ENCODE results near the gene FAM20A.

FAM20A gene

GRCh38 chr17:68576811-68577496 lies 24.2 kb downstream of the FAM20A start:
- Histone ChIP-seq H3K4me1 (ENCODE audit: control insufficient read depth, insufficient read depth, low read length) (no peaks in the 10 kb centered on the region; the same call in 1 of the 2 replicates), H3K4me3 (ENCODE audit: low read depth, low read length) (no peak overlapping the region), H3K9ac (ENCODE audit: low read depth, low read length) (no peak overlapping the region), H3K27ac (ENCODE audit: low read depth, low read length) (no peak overlapping the region), H3K27me3 (ENCODE audit: control insufficient read depth, insufficient read depth, low read length) (no peaks in the 10 kb centered on the region), H3K9me3 (ENCODE audit: control insufficient read depth, insufficient read depth, low read length) (no peaks in the 10 kb centered on the region), H3K36me3 (ENCODE audit: control insufficient read depth, insufficient read depth, low read length) (no peaks in the 10 kb centered on the region)

- Histone ChIP-seq H3K9me3 (ENCODE audit: control insufficient read depth, insufficient read depth, low read length) (no peaks in the 10 kb centered on the region), H3K27me3 (ENCODE audit: control insufficient read depth, insufficient read depth, low read length) (no peaks in the 10 kb centered on the region), H3K27ac (ENCODE audit: low read depth, low read length) (no peak overlapping the region), H3K36me3 (ENCODE audit: control insufficient read depth, insufficient read depth, low read length) (no peaks in the 10 kb centered on the region), H3K9ac (ENCODE audit: low read depth, low read length) (no peak overlapping the region), H3K4me1 (ENCODE audit: control insufficient read depth, insufficient read depth, low read length) (no peaks in the 10 kb centered on the region; the same call in 1 of the 2 replicates), H3K4me3 (ENCODE audit: low read depth, low read length) (no peak overlapping the region)
Measured at GRCh38 chr17:68576137-68576536, 25.0 kb downstream of the FAM20A start.

- H3K36me3 ChIP-seq (ENCODE audit: control insufficient read depth, insufficient read depth, low read length) = no peaks in the 10 kb centered on the region
- no peaks in the 10 kb centered on the region for H3K27me3 ChIP-seq (ENCODE audit: control insufficient read depth, insufficient read depth, low read length)
- H3K27ac ChIP-seq (ENCODE audit: low read depth, low read length) = no peak overlapping the region
- no peaks in the 10 kb centered on the region for H3K4me1 ChIP-seq (ENCODE audit: control insufficient read depth, insufficient read depth, low read length)
- H3K4me3 ChIP-seq (ENCODE audit: low read depth, low read length) = no peak overlapping the region
- H3K9me3 ChIP-seq (ENCODE audit: control insufficient read depth, insufficient read depth, low read length) = no peaks in the 10 kb centered on the region
- no peak overlapping the region for H3K9ac ChIP-seq (ENCODE audit: low read depth, low read length)
Measured at GRCh38 chr17:68573338-68573737, 27.8 kb downstream of the FAM20A start.

GRCh38 chr17:68572138-68572842 lies 28.9 kb downstream of the FAM20A start:
- Histone ChIP-seq H3K36me3 (ENCODE audit: control insufficient read depth, insufficient read depth, low read length) (no peaks in the 10 kb centered on the region), H3K4me1 (ENCODE audit: control insufficient read depth, insufficient read depth, low read length) (no peaks in the 10 kb centered on the region), H3K27ac (ENCODE audit: low read depth, low read length) (no peak overlapping the region), H3K9me3 (ENCODE audit: control insufficient read depth, insufficient read depth, low read length) (no peaks in the 10 kb centered on the region), H3K9ac (ENCODE audit: low read depth, low read length) (no peak overlapping the region), H3K27me3 (ENCODE audit: control insufficient read depth, insufficient read depth, low read length) (no peaks in the 10 kb centered on the region), H3K4me3 (ENCODE audit: low read depth, low read length) (no peak overlapping the region)

GRCh38 chr17:68570526-68570925 lies 30.6 kb downstream of the FAM20A start:
- Histone ChIP-seq H3K27me3 (ENCODE audit: control insufficient read depth, insufficient read depth, low read length) (no peaks in the 10 kb centered on the region), H3K4me3 (ENCODE audit: low read depth, low read length) (no peak overlapping the region), H3K27ac (ENCODE audit: low read depth, low read length) (no peak overlapping the region), H3K36me3 (ENCODE audit: control insufficient read depth, insufficient read depth, low read length) (no peaks in the 10 kb centered on the region), H3K9me3 (ENCODE audit: control insufficient read depth, insufficient read depth, low read length) (no peaks in the 10 kb centered on the region), H3K9ac (ENCODE audit: low read depth, low read length) (no peak overlapping the region), H3K4me1 (ENCODE audit: control insufficient read depth, insufficient read depth, low read length) (no peaks in the 10 kb centered on the region)

GRCh38 chr17:68569346-68569745 lies 31.8 kb downstream of the FAM20A start:
- no peaks in the 10 kb centered on the region for H3K27me3 ChIP-seq (ENCODE audit: control insufficient read depth, insufficient read depth, low read length)
- H3K4me3 ChIP-seq (ENCODE audit: low read depth, low read length) = no peak overlapping the region
- no peak overlapping the region for H3K27ac ChIP-seq (ENCODE audit: low read depth, low read length)

GRCh38 chr17:68568581-68568980 lies 32.6 kb downstream of the FAM20A start:
- no peaks in the 10 kb centered on the region for H3K9me3 ChIP-seq (ENCODE audit: control insufficient read depth, insufficient read depth, low read length)
- no peaks in the 10 kb centered on the region for H3K36me3 ChIP-seq (ENCODE audit: control insufficient read depth, insufficient read depth, low read length)
- no peak overlapping the region for H3K4me3 ChIP-seq (ENCODE audit: low read depth, low read length)
- no peak overlapping the region for H3K9ac ChIP-seq (ENCODE audit: low read depth, low read length)
- H3K27ac ChIP-seq (ENCODE audit: low read depth, low read length) = no peak overlapping the region
- H3K27me3 ChIP-seq (ENCODE audit: control insufficient read depth, insufficient read depth, low read length) = no peaks in the 10 kb centered on the region
- no peaks in the 10 kb centered on the region for H3K4me1 ChIP-seq (ENCODE audit: control insufficient read depth, insufficient read depth, low read length)

More at GRCh38 chr17:68569346-68569745, 31.8 kb downstream of the FAM20A start:
- Histone ChIP-seq H3K4me1 (ENCODE audit: control insufficient read depth, insufficient read depth, low read length) (no peaks in the 10 kb centered on the region), H3K9me3 (ENCODE audit: control insufficient read depth, insufficient read depth, low read length) (no peaks in the 10 kb centered on the region), H3K36me3 (ENCODE audit: control insufficient read depth, insufficient read depth, low read length) (no peaks in the 10 kb centered on the region), H3K9ac (ENCODE audit: low read depth, low read length) (no peak overlapping the region)

GRCh38 chr17:68567581-68567980 lies 33.6 kb downstream of the FAM20A start:
- no peak overlapping the region for H3K4me3 ChIP-seq (ENCODE audit: low read depth, low read length)
- H3K4me1 ChIP-seq (ENCODE audit: control insufficient read depth, insufficient read depth, low read length) = no peaks in the 10 kb centered on the region
- H3K9ac ChIP-seq (ENCODE audit: low read depth, low read length) = no peak overlapping the region
- H3K36me3 ChIP-seq (ENCODE audit: control insufficient read depth, insufficient read depth, low read length) = no peaks in the 10 kb centered on the region
- H3K27me3 ChIP-seq (ENCODE audit: control insufficient read depth, insufficient read depth, low read length) = no peaks in the 10 kb centered on the region
- H3K27ac ChIP-seq (ENCODE audit: low read depth, low read length) = no peak overlapping the region
- H3K9me3 ChIP-seq (ENCODE audit: control insufficient read depth, insufficient read depth, low read length) = no peaks in the 10 kb centered on the region

- Histone ChIP-seq H3K36me3 (ENCODE audit: control insufficient read depth, insufficient read depth, low read length) (no peaks in the 10 kb centered on the region), H3K9ac (ENCODE audit: low read depth, low read length) (no peak overlapping the region), H3K9me3 (ENCODE audit: control insufficient read depth, insufficient read depth, low read length) (no peaks in the 10 kb centered on the region), H3K27ac (ENCODE audit: low read depth, low read length) (no peak overlapping the region), H3K4me3 (ENCODE audit: low read depth, low read length) (no peak overlapping the region), H3K27me3 (ENCODE audit: control insufficient read depth, insufficient read depth, low read length) (no peaks in the 10 kb centered on the region), H3K4me1 (ENCODE audit: control insufficient read depth, insufficient read depth, low read length) (no peaks in the 10 kb centered on the region)
Measured at GRCh38 chr17:68567035-68567434, 34.1 kb downstream of the FAM20A start.

- H3K27me3 ChIP-seq (ENCODE audit: control insufficient read depth, insufficient read depth, low read length) = no peaks in the 10 kb centered on the region
- H3K4me1 ChIP-seq (ENCODE audit: control insufficient read depth, insufficient read depth, low read length) = no peaks in the 10 kb centered on the region
- H3K9ac ChIP-seq (ENCODE audit: low read depth, low read length) = no peak overlapping the region
- H3K27ac ChIP-seq (ENCODE audit: low read depth, low read length) = no peak overlapping the region
- no peaks in the 10 kb centered on the region for H3K36me3 ChIP-seq (ENCODE audit: control insufficient read depth, insufficient read depth, low read length)
- no peak overlapping the region for H3K4me3 ChIP-seq (ENCODE audit: low read depth, low read length)
- H3K9me3 ChIP-seq (ENCODE audit: control insufficient read depth, insufficient read depth, low read length) = no peaks in the 10 kb centered on the region
Measured at GRCh38 chr17:68566442-68566738, 34.8 kb downstream of the FAM20A start.

- H3K27ac ChIP-seq (ENCODE audit: low read depth, low read length) = no peak overlapping the region
- H3K4me1 ChIP-seq (ENCODE audit: control insufficient read depth, insufficient read depth, low read length) = no peaks in the 10 kb centered on the region
- H3K27me3 ChIP-seq (ENCODE audit: control insufficient read depth, insufficient read depth, low read length) = no peaks in the 10 kb centered on the region
- H3K9ac ChIP-seq (ENCODE audit: low read depth, low read length) = no peak overlapping the region
- no peaks in the 10 kb centered on the region for H3K36me3 ChIP-seq (ENCODE audit: control insufficient read depth, insufficient read depth, low read length)
- H3K4me3 ChIP-seq (ENCODE audit: low read depth, low read length) = no peak overlapping the region
- H3K9me3 ChIP-seq (ENCODE audit: control insufficient read depth, insufficient read depth, low read length) = no peaks in the 10 kb centered on the region
Measured at GRCh38 chr17:68565661-68566441, 35.3 kb downstream of the FAM20A start.
